GM12892 (cell line): ENCODE results near the gene SMYD3.

Source experiments
- DNase-seq: peaks from one replicate; pipeline ENCODE4 v3.0.0; 2011; ENCODE audit not compliant: insufficient read length
- FAIRE-seq: peaks from 2 replicates; lab custom pipeline; 2011; peaks lifted over from hg19 to GRCh38; lab: Jason Lieb, UNC
- POLR2A ChIP-seq: IDR thresholded peaks from 2 replicates; pipeline ENCODE4 v1.6.1; 2011; ENCODE audit warnings: low read depth, low read length, control low read depth
- POLR2AphosphoS5 ChIP-seq: IDR thresholded peaks from 2 replicates; pipeline ENCODE4 v1.6.1; 2011; ENCODE audit warnings: low read depth, low read length, control low read depth
- TAF1 ChIP-seq: IDR thresholded peaks from 2 replicates; pipeline ENCODE4 v1.6.1; 2011; ENCODE audit warnings: low read depth, mild to moderate bottlenecking, control low read depth, low read length, borderline replicate concordance

The SMYD3 gene

DNA sequence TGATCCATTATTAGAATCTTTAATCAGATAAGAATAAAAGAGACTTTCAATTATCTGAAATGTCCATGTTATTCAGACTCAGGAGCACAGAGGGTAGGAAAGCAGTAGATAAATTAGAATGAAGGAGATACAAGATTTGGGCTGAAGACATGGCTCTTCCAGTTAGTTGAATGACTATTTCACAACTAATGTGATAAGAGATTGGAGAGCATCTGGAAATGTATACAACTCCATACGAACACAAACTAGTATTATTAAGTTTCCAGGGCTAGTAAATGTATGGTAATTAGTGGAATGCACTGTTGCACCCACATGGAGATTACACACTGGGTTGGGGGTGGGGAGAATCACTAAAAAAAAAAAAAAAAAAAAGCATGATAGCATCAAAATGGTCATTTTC lies 734.3 kb downstream of the SMYD3 start:
- no peak for TF ChIP-seq POLR2A
- no peak for TF ChIP-seq POLR2AphosphoS5
- TF ChIP-seq TAF1 = no peak

DNA sequence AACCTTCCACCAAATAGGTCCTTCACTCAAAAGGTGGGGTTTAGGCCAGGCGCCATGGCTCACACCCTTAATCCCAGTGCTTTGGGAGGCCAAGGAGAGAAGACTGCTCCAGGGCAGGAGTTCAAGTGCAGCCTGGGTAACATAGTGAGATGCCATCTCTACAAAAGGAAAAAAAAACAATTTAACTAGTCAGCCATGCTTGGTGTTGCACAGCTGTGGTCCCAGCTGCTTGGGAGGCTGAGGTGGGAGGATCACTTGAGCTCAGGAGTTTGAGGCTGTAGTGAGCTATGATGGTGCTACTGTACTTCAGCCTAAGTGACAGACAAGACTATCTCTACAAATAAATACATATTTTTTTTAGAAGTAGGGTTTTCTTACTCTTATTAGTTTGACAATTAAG lies 734.8 kb downstream of the SMYD3 start:
- TF ChIP-seq POLR2AphosphoS5 (no peak), TAF1 (no peak), POLR2A (no peak)
- FAIRE-seq (no peak), DNase-seq (no peak)

More for the DNA sequence above, 734.3 kb downstream of the SMYD3 start:
- DNase-seq = no peak
- no peak for FAIRE-seq

DNA sequence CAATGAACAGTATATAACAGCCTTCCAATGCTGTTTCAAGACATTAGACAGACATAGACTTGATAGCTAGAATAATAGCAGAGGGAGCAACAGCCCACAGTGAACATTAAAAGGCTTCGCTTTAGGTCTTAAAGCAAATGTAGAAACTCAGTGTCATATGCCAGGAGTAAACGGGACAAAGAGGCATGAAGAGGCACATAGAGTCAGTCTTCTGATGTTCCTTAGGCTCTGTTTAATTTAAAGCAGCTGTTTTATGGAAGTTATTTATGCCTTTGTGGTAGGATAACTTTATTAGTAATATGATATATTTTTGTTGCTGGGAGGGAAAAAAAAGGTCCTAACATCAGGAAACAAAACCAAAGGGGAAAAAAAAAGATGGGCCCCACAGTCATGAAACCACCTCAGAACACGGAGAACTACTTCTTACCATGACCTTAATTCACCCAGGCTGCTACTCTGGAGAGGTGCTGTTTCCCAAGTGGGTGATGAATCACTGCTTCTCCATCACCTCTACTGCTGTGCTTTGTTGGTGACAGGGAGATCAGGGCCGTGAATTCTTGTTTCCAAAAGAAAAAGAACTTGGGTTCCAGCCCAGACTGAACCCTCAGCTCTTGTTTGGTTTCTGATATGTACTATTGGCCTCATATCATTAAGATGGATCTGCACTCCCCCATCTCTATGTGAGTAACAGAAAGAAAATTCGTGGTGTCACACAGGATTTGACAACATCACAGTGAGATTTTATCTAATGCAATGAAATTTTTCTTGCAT lies 735.4 kb downstream of the SMYD3 start:
- TF ChIP-seq POLR2A (no peak), TAF1 (no peak), POLR2AphosphoS5 (no peak)

DNA sequence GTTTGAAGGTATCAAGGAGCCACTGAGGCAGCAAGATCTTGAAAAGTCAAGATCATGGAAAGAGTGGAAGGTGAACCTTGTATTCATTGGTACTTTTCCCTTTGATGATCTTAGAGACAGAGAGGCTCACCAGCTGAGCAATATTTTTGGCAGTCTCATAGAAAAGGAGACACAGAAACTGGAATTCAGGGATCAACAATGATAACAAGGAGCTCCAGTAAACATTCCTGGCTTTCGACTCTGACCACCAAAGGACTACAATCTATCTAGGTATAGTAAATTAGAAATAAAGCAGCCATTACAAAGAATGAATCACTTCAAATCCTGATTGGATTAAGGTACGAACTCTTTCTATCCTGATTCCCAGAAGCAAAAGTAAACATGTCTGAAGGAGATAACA lies 736.9 kb downstream of the SMYD3 start:
- TF ChIP-seq POLR2A (no peak), TAF1 (no peak), POLR2AphosphoS5 (no peak)
- FAIRE-seq = no peak
- no peak for DNase-seq

More for the DNA sequence above, 735.4 kb downstream of the SMYD3 start:
- DNase-seq (no peak), FAIRE-seq (no peak)

DNA sequence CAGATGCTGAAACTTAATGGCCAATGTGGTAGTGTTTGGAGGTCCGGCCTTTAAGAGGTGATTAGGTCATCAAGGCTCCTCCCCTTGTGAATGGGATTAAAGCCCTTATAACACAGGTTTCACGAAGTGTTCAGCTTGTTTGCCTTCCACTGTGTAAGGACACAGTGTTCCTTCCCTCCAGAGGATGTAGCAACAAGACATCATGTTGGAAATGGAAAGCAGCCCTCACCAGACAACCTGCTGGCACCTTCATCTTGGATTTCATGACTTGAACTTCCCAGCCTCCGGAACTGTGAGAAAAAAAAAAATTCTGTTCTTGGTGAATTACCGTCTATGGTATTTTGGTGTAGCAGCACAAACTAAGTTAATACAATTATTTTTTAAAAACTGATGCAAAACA lies 738.5 kb downstream of the SMYD3 start:
- no peak for DNase-seq
- FAIRE-seq = no peak
- TF ChIP-seq TAF1 (no peak), POLR2A (no peak), POLR2AphosphoS5 (no peak)

DNA sequence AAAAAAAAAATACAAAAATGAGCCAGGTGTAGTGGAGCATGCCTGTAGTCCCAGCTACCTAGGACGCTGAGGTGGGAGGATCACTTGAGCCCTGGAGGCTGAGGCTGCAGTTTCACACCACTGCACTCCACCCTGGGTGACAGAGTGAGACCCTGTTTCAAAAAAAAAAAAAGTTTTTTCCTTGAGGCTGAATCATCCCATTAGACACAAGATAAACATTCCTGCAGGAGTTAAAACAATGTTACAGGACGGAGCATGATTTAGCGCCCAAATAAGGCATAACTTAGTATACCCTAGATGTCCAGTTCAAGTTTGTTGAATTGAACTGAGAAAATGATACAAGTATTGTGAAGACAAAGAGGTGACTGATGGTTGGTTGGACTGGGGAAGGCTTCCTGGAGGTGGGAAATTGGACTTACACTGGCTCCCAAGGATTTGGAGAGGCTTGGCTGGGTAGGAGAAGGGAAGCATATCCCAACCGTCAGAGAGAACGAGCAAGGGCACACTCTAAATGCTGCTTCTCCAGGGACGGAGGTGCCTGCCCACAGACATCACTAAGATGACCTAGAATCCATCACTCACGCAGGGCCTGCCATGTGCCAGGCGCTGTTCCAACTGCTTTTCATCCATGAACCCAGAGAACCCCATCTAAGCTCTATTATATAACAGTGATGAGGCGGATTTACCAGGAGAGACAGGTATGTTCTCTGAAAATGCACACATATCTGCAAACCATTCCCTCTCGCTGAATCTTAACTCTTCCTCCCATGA lies 741.7 kb downstream of the SMYD3 start:
- no peak for FAIRE-seq
- TF ChIP-seq POLR2AphosphoS5 (no peak), TAF1 (no peak), POLR2A (no peak)
- DNase-seq = no peak

DNA sequence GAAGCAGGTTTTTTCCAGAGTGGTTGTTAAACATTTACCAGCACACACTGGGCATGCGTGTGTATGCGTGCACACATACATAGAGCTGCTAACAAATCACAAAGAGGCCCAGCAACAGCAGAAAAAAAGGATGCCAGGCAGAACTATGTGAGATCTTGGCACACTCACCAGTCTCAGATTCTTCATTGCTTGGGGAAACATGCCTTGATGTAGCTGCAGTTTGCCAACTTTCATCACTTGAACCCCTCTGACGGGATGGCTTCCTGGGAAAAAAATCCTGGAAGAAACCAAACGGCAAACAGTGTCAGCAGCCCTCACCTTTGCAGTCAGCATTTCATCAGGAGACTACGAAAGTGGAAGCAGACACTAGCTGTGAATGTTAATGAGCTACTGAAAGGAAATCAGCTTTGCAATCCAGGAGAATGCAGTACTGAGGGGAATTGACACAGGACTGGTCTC lies 743.2 kb downstream of the SMYD3 start:
- TF ChIP-seq TAF1 = no peak
- TF ChIP-seq POLR2A = no peak
- TF ChIP-seq POLR2AphosphoS5 = no peak
- FAIRE-seq = no peak
- no peak for DNase-seq

DNA sequence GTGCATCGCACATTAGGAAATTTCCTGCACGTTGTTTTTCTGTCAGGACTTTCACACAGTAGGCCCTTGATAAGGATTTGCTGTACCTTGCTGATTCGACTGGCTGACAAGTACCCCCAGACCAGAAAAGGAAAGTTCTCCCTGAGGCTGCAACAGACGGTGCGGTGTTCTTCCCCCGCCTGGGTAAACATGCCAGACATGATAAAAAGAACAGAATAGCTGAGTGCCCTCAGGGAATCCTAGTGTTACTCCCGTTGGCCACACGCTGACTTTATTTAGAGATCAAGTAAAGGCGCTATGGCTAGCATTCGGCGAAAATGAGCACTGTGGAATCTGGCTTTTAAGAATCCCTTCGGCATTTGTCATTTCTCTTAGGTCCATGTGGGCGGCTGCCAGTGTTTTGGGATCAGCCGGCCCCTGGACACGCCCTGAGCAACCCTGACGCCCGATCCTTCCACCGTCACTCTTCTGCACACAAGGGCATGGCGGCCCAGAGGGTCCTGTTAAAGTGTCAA lies 744.6 kb downstream of the SMYD3 start:
- FAIRE-seq (no peak), DNase-seq (no peak)
- no peak for TF ChIP-seq POLR2A
- no peak for TF ChIP-seq TAF1
- TF ChIP-seq POLR2AphosphoS5 = no peak

DNA sequence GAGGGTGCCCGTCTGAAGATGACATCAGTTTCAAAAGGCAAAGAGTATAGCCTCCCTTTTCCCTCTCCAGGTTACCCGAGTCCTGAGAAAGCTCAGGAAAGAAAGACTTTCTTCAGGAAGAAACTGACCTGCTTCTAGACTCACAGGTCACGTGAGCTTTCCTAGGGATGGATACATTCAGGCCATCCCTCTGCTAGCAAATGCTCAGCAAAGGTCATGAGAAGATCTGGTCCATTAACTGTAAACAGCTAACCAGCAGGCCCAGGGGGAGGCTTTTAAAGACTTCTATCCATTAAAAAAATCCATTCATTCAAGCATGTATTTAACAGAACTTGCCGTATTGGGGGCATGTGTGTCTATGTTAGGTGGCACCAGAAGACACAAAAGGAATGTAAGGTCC lies 746.8 kb downstream of the SMYD3 start:
- DNase-seq = no peak
- TF ChIP-seq POLR2AphosphoS5 = no peak
- no peak for FAIRE-seq

DNA sequence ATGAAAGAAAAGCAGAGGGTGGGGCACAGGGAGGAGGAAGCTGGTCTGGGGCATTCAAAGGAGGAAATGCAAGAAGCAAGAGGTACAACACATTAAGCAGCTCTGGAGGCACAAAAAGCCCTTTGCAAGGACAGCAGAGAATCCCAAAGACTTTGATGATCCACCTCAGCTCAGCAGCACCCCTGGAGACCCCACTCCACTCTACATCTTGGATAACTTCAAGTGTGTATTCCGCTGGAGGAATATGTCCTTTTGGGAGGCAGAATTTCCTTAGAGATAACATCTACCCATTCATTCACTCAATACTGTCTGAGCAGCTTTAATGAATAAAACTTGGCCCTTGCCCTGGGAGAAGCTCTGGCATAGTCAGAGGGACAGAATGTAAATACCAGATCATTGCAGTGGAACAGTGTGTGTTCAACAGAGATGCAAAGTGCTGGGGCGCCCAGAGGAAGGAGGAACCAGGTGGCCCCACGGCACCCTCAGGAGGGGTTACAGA lies 752.6 kb downstream of the SMYD3 start:
- no peak for FAIRE-seq
- TF ChIP-seq POLR2A (no peak), POLR2AphosphoS5 (no peak), TAF1 (no peak)
- no peak for DNase-seq

DNA sequence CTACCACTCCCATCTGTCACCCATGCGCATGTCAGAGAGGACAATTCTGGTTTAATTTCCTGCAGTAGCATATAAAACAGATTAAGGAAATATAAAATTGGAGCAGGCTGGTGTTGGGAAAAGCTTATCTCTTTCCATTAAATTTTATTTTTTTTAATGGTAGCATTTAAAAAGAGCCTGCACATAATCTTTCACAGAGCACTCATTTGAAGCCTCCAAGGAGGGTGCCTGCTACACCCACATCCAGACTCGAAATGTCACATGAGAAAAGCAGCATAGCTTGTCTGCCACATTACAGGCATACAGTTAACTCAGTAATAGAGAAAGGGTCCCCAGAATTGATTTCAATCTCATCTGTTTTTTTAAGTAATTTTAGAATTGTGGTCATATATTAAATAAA lies 753.3 kb downstream of the SMYD3 start:
- FAIRE-seq (no peak), DNase-seq (no peak)
- TF ChIP-seq POLR2AphosphoS5 (no peak), POLR2A (no peak), TAF1 (no peak)

DNA sequence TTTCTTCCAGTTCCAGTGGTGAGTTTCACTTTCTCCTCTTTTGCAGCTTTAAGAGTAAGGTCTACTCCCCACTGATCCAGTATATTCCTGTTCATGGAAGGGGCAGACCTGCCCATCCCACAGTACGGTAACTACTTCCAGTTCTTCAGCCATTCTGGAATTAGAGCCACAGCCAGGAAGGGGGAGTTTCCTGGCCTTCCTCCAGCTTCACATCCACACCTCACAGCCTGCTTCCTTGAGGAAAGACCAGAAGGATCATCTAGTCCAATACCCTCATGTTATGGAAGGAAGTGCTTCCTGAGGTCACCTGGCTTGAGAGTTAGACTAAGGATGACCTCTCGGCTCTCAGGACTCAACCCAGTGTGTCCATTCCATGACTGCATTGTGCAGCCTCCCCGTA lies 754.5 kb downstream of the SMYD3 start:
- TF ChIP-seq TAF1 (no peak), POLR2AphosphoS5 (no peak), POLR2A (no peak)
- DNase-seq (no peak), FAIRE-seq (no peak)
